ENCODE results near the gene TMEM245. TPM values are rescaled to one million over a fixed set of nuclear protein-coding genes. Genes with fewer than 3 reads are reported as not detected.

Gene TMEM245
- total and polyA plus RNA-seq, 11 donors = 16.7 to 174 (median 99.6) TPM

DNA sequence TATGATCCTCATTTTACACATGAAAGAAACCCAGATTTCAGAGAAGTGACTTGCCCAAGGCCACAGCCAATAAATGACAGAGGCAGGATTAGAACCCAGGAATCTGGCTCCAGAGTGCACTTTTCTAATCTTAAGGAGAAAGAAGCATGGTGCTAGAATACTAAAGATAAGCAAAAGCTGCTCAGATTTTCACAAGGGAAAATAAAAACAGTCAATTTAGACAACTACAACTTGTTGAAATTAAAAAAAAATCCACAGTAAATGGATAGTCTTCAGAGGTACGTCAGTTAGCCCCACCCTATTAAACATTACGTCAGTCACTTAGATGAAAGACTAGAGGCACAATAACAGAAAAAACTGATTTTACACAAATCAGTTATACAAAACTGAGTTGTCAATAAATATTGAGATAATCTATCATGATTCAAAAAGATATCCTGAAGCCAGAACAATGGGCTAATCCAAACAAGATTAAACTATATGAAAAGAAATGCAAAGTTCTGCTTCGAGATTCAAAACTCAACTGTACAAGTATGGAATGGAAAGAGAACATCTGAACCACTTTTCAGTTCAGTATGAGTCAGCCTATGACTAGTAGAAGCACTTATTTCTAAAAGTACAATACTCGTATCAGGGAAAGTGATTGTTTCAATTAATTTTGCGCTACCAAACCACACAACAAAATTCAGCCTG, 9.3 kb downstream of the TMEM245 start:
- Histone ChIP-seq H3K4me3 (peak overlapping the region in 5 of 12 donors; percentile 0 to 17 (median 13)), H3K36me3 (peaks cover 0 to 8% (median 3%) of the 10 kb centered on the region in 9 donors), H3K27ac (peak overlapping the region; percentile 49 to 89 (median 80)), H3K4me1 (peaks cover 4 to 85% (median 75%) of the 10 kb centered on the region in 12 donors), H3K9me3 (no peaks in the 10 kb centered on the region), H3K27me3 (no peaks in the 10 kb centered on the region)
- intact Hi-C loops (cut with DNase I) = loop anchor here in 2 of 10 donors (10.0 kb wide), 1 partner anchor 176 kb away; the partner anchor contains the start of genes ABITRAM (in 2 of the 2) and ELP1 (in 2 of the 2)
- peak in 3 of 4 donors; percentile 52 to 72 (median 64) for ATAC-seq
- TF ChIP-seq, protein P1, sequence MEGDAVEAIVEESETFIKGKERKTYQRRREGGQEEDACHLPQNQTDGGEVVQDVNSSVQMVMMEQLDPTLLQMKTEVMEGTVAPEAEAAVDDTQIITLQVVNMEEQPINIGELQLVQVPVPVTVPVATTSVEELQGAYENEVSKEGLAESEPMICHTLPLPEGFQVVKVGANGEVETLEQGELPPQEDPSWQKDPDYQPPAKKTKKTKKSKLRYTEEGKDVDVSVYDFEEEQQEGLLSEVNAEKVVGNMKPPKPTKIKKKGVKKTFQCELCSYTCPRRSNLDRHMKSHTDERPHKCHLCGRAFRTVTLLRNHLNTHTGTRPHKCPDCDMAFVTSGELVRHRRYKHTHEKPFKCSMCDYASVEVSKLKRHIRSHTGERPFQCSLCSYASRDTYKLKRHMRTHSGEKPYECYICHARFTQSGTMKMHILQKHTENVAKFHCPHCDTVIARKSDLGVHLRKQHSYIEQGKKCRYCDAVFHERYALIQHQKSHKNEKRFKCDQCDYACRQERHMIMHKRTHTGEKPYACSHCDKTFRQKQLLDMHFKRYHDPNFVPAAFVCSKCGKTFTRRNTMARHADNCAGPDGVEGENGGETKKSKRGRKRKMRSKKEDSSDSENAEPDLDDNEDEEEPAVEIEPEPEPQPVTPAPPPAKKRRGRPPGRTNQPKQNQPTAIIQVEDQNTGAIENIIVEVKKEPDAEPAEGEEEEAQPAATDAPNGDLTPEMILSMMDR (IDR thresholded peaks at IDR 0.05) = no peak
- no peak for TF ChIP-seq POLR2A (IDR thresholded peaks at IDR 0.05)
- no peak for DNase-seq
- WGBS, 4 donors = 19 to 37% (median 24%) methylated on average over 5 of the region's 5 CpGs

DNA sequence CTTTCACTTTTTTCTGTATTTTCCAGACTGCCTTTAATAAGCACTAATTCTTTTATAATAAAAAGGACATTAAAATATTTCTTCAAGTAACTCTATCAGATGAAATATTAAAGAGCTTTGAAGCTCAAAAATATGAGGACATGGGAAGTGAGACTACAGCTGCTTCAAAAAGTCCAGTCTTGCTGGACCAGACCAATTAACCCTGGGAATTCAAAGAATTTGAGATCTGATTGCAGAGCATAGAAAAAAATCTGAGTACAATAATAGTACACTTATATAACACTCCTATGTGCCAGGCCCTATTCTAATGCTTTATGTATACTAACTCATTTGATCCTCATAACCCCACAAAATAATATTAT, 9.8 kb downstream of the TMEM245 start:
- H3K4me1 ChIP-seq = peaks cover 4 to 82% (median 74%) of the 10 kb centered on the region in 12 donors
- intact Hi-C loops (cut with DNase I) = loop anchor here in 2 of 10 donors (10.0 kb wide), 1 partner anchor 175 kb away; the partner anchor contains the start of genes ABITRAM (in 2 of the 2) and ELP1 (in 2 of the 2)
- ATAC-seq = no peak

GRCh38 chr9:109108318-109108717, 11.4 kb downstream of the TMEM245 start:
- Histone ChIP-seq H3K4me1 (peaks cover 4 to 66% (median 59%) of the 10 kb centered on the region in 12 donors), H3K27me3 (no peaks in the 10 kb centered on the region), H3K4me3 (peak overlapping the region in 2 of 12 donors; percentile 1 to 3), H3K36me3 (peaks cover 0 to 27% (median 15%) of the 10 kb centered on the region in 9 donors), H3K27ac (peak overlapping the region in 11 of 12 donors; percentile 29 to 89 (median 82)), H3K9me3 (no peaks in the 10 kb centered on the region)
- TF ChIP-seq, protein P1 (IDR thresholded peaks at IDR 0.05) = no peak
- TF ChIP-seq POLR2A (IDR thresholded peaks at IDR 0.05) = no peak
- intact Hi-C loops (cut with DNase I) = no loop called here
- ATAC-seq (no peak), DNase-seq (no peak)
- WGBS, 4 donors = 41 to 44% (median 42%) methylated on average over 4 of the region's 4 CpGs

More for the DNA sequence above, 9.8 kb downstream of the TMEM245 start:
- peaks cover 0 to 14% (median 7%) of the 10 kb centered on the region in 9 donors for H3K36me3 ChIP-seq
- H3K27ac ChIP-seq = peak overlapping the region; percentile 49 to 89 (median 80)
- no peaks in the 10 kb centered on the region for H3K9me3 ChIP-seq
- no peak for DNase-seq
- H3K4me3 ChIP-seq = peak overlapping the region in 1 of 12 donors; percentile 0
- no peaks in the 10 kb centered on the region for H3K27me3 ChIP-seq
- TF ChIP-seq, protein P1 (IDR thresholded peaks at IDR 0.05) = no peak
- TF ChIP-seq POLR2A (IDR thresholded peaks at IDR 0.05) = no peak
